H9 (cell line): ENCODE results near the gene SLC1A4. TPM values are rescaled to one million over a fixed set of nuclear protein-coding genes. Genes with fewer than 3 reads are reported as not detected.

ENCODE experiments used
- DNase-seq: peaks from one replicate; pipeline ENCODE4 v3.0.0-alpha.2; 2017
- H2AFZ ChIP-seq: one replicate; pipeline ENCODE4 v1.6.1; 2013; ENCODE audit warnings: mild to moderate bottlenecking, low read length, control low read depth, moderate library complexity
- H2AK5ac ChIP-seq: 2 replicates; pipeline ENCODE4 v1.6.1; 2013; ENCODE audit warnings: low read length, control low read depth, mixed read lengths; ENCODE audit not compliant: insufficient read length
- H2BK120ac ChIP-seq: one replicate; pipeline ENCODE4 v1.6.1; 2013; ENCODE audit warnings: low read depth, mild to moderate bottlenecking, low read length, control low read depth, inconsistent platforms; ENCODE audit not compliant: poor library complexity, severe bottlenecking
- H2BK12ac ChIP-seq: 2 replicates; pipeline ENCODE4 v1.6.1; 2013; ENCODE audit warnings: low read length, control low read depth, mixed read lengths, low read depth; ENCODE audit not compliant: insufficient read length
- H2BK15ac ChIP-seq: 2 replicates; pipeline ENCODE4 v1.6.1; 2013; ENCODE audit warnings: low read depth, low read length, control low read depth
- H2BK20ac ChIP-seq: one replicate; pipeline ENCODE4 v1.6.1; 2013; ENCODE audit warnings: low read depth, mild to moderate bottlenecking, low read length, control low read depth, inconsistent platforms; ENCODE audit not compliant: poor library complexity, severe bottlenecking
- H2BK5ac ChIP-seq: 2 replicates; pipeline ENCODE4 v1.6.1; 2013; ENCODE audit warnings: low read length, control low read depth, mixed read lengths; ENCODE audit not compliant: insufficient read length
- H3K14ac ChIP-seq: 2 replicates; pipeline ENCODE4 v1.6.1; 2013; ENCODE audit warnings: low read length, control low read depth; ENCODE audit not compliant: insufficient read depth
- H3K18ac ChIP-seq: 2 replicates; pipeline ENCODE4 v1.6.1; 2013; ENCODE audit warnings: low read depth, mild to moderate bottlenecking, mixed read lengths, low read length, control low read depth; ENCODE audit not compliant: insufficient read length
- H3K23ac ChIP-seq: 2 replicates; pipeline ENCODE4 v1.6.1; 2013; ENCODE audit warnings: low read length, control low read depth, mixed read lengths, low read depth; ENCODE audit not compliant: insufficient read length
- H3K23me2 ChIP-seq: 2 replicates; pipeline ENCODE4 v1.6.1; 2013; ENCODE audit warnings: low read depth, mild to moderate bottlenecking, mixed read lengths, low read length, control low read depth; ENCODE audit not compliant: insufficient read length, poor library complexity, severe bottlenecking
- H3K27ac ChIP-seq: 2 replicates; pipeline ENCODE4 v1.5.1; 2013; ENCODE audit warnings: low read length, control low read depth, mixed read lengths, low read depth; ENCODE audit not compliant: insufficient read length
- H3K27me3 ChIP-seq: 2 replicates; pipeline ENCODE4 v1.6.1; 2013; ENCODE audit warnings: low read length, control low read depth, inconsistent platforms; ENCODE audit not compliant: insufficient read depth
- H3K4ac ChIP-seq: 2 replicates; pipeline ENCODE4 v1.6.1; 2013; ENCODE audit warnings: low read depth, mild to moderate bottlenecking, control low read depth, inconsistent platforms, low read length, moderate library complexity
- H3K4me1 ChIP-seq: 2 replicates; pipeline ENCODE4 v1.6.1; 2013; ENCODE audit warnings: low read length, control low read depth, inconsistent platforms; ENCODE audit not compliant: insufficient read depth
- H3K4me2 ChIP-seq: 2 replicates; pipeline ENCODE4 v1.6.1; 2013; ENCODE audit warnings: low read length, control low read depth, mixed read lengths; ENCODE audit not compliant: insufficient read length, insufficient read depth
- H3K56ac ChIP-seq: 2 replicates; pipeline ENCODE4 v1.6.1; 2013; ENCODE audit warnings: low read depth, mild to moderate bottlenecking, mixed read lengths, low read length, control low read depth; ENCODE audit not compliant: insufficient read length
- H3K79me1 ChIP-seq: 2 replicates; pipeline ENCODE4 v1.6.1; 2013; ENCODE audit warnings: low read depth, mild to moderate bottlenecking, moderate library complexity, low read length, control low read depth, inconsistent platforms; ENCODE audit not compliant: insufficient read depth, poor library complexity, severe bottlenecking
- H3K79me2 ChIP-seq: 2 replicates; pipeline ENCODE4 v1.6.1; 2013; ENCODE audit warnings: low read length, control low read depth, inconsistent platforms; ENCODE audit not compliant: insufficient read depth
- H3K9ac ChIP-seq: 2 replicates; pipeline ENCODE4 v1.6.1; 2013; ENCODE audit warnings: low read length, control low read depth, mixed read lengths; ENCODE audit not compliant: insufficient read length; ENCODE audit errors: extremely low read depth
- H3K9me3 ChIP-seq: one replicate; pipeline ENCODE4 v1.6.1; 2013; ENCODE audit warnings: low read depth, low read length, inconsistent platforms; ENCODE audit not compliant: control insufficient read depth
- H3T11ph ChIP-seq: one replicate; pipeline ENCODE4 v1.6.1; 2013; ENCODE audit warnings: mild to moderate bottlenecking, low read length, control low read depth, inconsistent platforms
- H4K20me1 ChIP-seq: one replicate; pipeline ENCODE4 v1.6.1; 2013; ENCODE audit not compliant: control insufficient read depth, insufficient read length, insufficient read depth
- H4K5ac ChIP-seq: 2 replicates; pipeline ENCODE4 v1.6.1; 2013; ENCODE audit warnings: low read depth, mild to moderate bottlenecking, mixed read lengths, low read length, control low read depth; ENCODE audit not compliant: insufficient read length
- H4K8ac ChIP-seq: replicated peaks from 2 replicates; pipeline ENCODE4 v1.6.1; 2013; ENCODE audit warnings: low read length, control low read depth, mixed read lengths, low read depth; ENCODE audit not compliant: insufficient read length
- H4K91ac ChIP-seq: 2 replicates; pipeline ENCODE4 v1.6.1; 2013; ENCODE audit warnings: low read depth, mild to moderate bottlenecking, moderate library complexity, mixed read lengths, low read length, control low read depth; ENCODE audit not compliant: insufficient read length
- H3K27ac Mint-ChIP-seq, 3 experiments: 2 replicates in 2 of 3; 3 replicates in 1 of 3; pipeline ENCODE4 v1.8.0; 2020 to 2021; ENCODE audit warnings: mixed read lengths in 3 of 3, mild to moderate bottlenecking in 1 of 3, moderate library complexity in 1 of 3
- H3K27me3 Mint-ChIP-seq: 2 replicates; pipeline ENCODE4 v1.8.0; 2021; ENCODE audit warnings: low read depth, mild to moderate bottlenecking, moderate library complexity, mixed read lengths
- H3K36me3 Mint-ChIP-seq, 3 experiments: 2 replicates in 2 of 3; 3 replicates in 1 of 3; pipeline ENCODE4 v1.8.0; 2020 to 2021; ENCODE audit warnings: low read depth in 3 of 3, mixed read lengths in 3 of 3; ENCODE audit not compliant: insufficient read depth in 1 of 3
- H3K4me1 Mint-ChIP-seq, 2 experiments: 2 replicates each; pipeline ENCODE4 v1.8.0; 2020; ENCODE audit warnings: mixed read lengths in 2 of 2
- H3K4me3 Mint-ChIP-seq, 2 experiments: 2 replicates in 1 of 2; 3 replicates in 1 of 2; pipeline ENCODE4 v1.8.0; 2020 to 2021; ENCODE audit warnings: mild to moderate bottlenecking in 2 of 2, mixed read lengths in 2 of 2, moderate library complexity in 1 of 2
- H3K9me3 Mint-ChIP-seq, 2 experiments: 2 replicates in 1 of 2; 3 replicates in 1 of 2; pipeline ENCODE4 v1.8.0; 2020; ENCODE audit warnings: mild to moderate bottlenecking in 2 of 2, mixed read lengths in 2 of 2, moderate library complexity in 1 of 2
- CTCF ChIP-seq: fragments of 200-600 bp; sonication (generic); conservative IDR thresholded peaks from 3 replicates; pipeline ENCODE4 v1.8.0; 2021; ENCODE audit warnings: antibody characterized with exemption, mild to moderate bottlenecking
- WGBS: extraction: QIAGEN DNeasy Blood & Tissue Kit; methylation state at CpG from one replicate; pipeline ENCODE4 v1.1.7; 2013; ENCODE audit warnings: missing lambda C conversion rate, low lambda C conversion rate, mixed read lengths; ENCODE audit not compliant: insufficient read length; ENCODE audit errors: extremely low coverage; 5-methylcytosine and 5-hydroxymethylcytosine counted together
- total RNA-seq: library from RNA; stranded (reverse); gene quantifications from 2 replicates; pipeline ENCODE4 v1.2.1, GENCODE V29; 2021

Gene SLC1A4
- total RNA-seq, 1 experiment from 2014 or later, result 1.9 TPM

- Histone ChIP-seq H3K18ac (no peak overlapping the region), H3K27ac (no peak overlapping the region), H4K8ac (no peak overlapping the region), H3K23ac (no peak overlapping the region), H3K14ac (no peak overlapping the region), H2AK5ac (no peak overlapping the region), H3K4ac (no peak overlapping the region), H2BK5ac (no peak overlapping the region), H3K27me3 (no peaks in the 10 kb centered on the region), H2BK15ac (no peak overlapping the region), H3K4me2 (no peak overlapping the region), H2AFZ (no peak overlapping the region), H3K56ac (no peak overlapping the region), H3K79me1 (no peaks in the 10 kb centered on the region), H2BK12ac (no peak overlapping the region), H3K9me3 (no peaks in the 10 kb centered on the region), H4K20me1 (no peaks in the 10 kb centered on the region), H3K9ac (no peak overlapping the region), H4K5ac (no peak overlapping the region), H2BK120ac (no peak overlapping the region), H3T11ph (no peak overlapping the region), H3K23me2 (no peaks in the 10 kb centered on the region), H4K91ac (no peak overlapping the region), H2BK20ac (no peak overlapping the region), H3K79me2 (no peaks in the 10 kb centered on the region), H3K4me1 (no peaks in the 10 kb centered on the region)
- Mint-ChIP-seq H3K4me1 (no peaks in the 10 kb centered on the region), H3K27me3 (no peaks in the 10 kb centered on the region; the same call in 1 of the 2 replicates), H3K36me3 (peaks cover 0 to 5% (median 4%) of the 10 kb centered on the region in 3 experiments; a peak in 3 of 7 replicates), H3K27ac (no peak overlapping the region; a peak in 1 of 7 replicates), H3K4me3 (no peak overlapping the region), H3K9me3 (peaks cover 4% of the 10 kb centered on the region in 2 experiments; a peak in 3 of 5 replicates)
- no peak for TF ChIP-seq CTCF
- no peak for DNase-seq
- WGBS, result no CpG with 5 or more reads among the region's 9 CpGs
Observed at GRCh38 chr2:64957109-64957903, 31.9 kb upstream of the SLC1A4 start.
